Activated CD4-positive, alpha-beta T cell treated with anti-CD3 and anti-CD28 coated beads for 48 hours (primary cell): Measurements from ENCODE around the gene RASL12.
"Not testable (repeated sequence)": the region's sequence is repeated elsewhere in the genome, so short reads cannot be mapped to it uniquely, and the experiment has no call there.

ENCODE experiments used
- DNase-seq: peaks from one replicate; pipeline ENCODE4 v3.0.0-alpha.2; 2020

RASL12 gene

GRCh38 chr15:65091946-65092770 lies 24.4 kb upstream of the RASL12 start:
- DNase-seq = no peak

GRCh38 chr15:65089206-65089824 lies 21.5 kb upstream of the RASL12 start:
- no peak for DNase-seq

GRCh38 chr15:65088643-65089021 lies 20.8 kb upstream of the RASL12 start:
- no peak for DNase-seq

GRCh38 chr15:65087873-65088642 lies 20.3 kb upstream of the RASL12 start:
- DNase-seq = no peak

- no peak for DNase-seq
Observed at GRCh38 chr15:65087411-65087810, 19.6 kb upstream of the RASL12 start.

GRCh38 chr15:65086680-65087111 lies 18.9 kb upstream of the RASL12 start:
- peak; percentile 23 for DNase-seq

DNA sequence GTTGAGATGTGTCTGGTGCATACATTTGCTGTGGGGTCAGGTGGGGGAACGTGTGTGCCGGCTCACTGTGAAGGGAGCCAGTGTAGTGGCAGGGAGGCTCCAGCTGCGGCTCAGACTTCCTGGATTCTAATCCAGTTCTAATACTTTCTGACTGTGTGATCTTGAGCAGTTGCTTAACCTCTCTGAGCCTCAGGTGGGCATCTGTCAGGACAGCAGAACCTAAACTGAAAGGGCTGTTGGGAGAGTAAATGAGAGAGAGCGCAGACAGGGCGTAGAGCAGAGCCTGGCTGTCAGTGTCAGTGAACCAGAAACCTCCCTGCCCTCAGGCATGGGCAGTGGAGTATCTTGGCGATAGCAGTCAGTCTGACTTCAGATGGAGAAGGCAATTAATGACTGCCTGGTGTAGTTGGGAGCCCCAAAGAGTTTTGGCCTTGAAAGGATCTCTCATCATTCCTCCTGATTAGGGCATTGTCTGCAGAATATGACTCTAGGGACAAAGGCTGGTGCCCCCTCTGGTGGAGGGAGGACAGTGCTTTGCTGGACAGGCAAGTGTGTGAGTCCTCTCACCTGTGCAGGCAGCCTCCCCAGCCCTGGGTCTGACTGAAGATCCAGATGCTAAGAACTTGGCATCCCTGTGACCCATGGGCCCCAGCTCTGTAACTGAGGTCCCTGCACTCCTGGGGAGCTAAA lies 18.3 kb upstream of the RASL12 start:
- DNase-seq = peak; percentile 28

GRCh38 chr15:65085207-65085753 lies 17.5 kb upstream of the RASL12 start:
- DNase-seq = no peak

DNA sequence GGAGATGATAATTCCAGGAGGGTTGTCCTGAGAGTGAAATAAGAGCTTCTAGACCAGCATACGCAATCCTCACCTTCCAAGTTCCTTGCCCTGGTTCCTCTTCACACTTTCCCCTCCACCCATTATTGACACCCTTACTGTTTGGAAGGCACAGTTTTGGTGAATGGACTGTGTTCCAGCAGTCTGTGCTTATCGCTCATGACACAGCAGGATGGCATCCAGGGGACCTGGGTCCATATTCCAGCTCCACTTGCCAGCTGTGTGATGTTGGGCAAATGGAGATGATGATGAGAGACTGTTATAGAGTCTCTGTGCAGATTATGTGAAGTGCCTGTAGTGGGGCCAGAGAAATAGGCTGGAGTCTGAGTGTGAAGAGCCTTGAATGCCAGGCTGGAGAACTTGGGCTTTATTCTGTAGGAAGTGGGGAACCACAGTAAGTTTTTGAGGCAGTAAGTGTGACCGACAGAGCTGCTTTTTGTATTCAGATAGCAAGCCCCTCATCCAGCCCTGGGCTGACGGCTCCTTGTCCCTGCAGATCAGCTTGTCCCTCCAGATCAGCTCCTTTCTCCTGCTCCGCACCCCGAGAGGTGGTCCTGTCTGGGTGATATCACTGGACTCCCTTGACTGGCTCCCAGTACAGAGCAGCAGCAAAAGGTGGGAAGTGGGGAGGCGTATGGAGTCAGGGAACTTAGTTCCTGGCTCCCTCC lies 16.9 kb upstream of the RASL12 start:
- no peak for DNase-seq

DNA sequence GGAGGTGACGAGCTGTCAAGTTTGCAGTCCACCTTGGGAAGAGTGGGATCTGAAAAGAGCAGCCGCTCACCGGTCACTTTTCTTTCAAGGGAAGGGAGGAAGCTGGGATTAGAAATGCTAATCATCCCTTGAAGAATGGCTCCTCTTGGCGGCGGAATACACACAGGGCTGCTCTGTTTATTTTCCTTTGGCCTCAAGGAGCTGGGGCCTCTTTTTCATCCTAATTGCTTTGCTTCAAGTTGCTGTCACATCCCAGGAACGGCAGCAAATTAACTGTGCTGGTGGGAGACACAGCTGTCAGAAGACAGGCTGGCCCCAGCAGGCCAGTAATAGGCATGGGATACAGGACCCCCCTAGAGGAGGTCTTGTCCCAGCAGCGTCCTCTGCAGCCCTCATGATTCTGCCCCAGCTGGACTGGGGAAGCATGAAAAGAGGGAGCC lies 15.5 kb upstream of the RASL12 start:
- no peak for DNase-seq

GRCh38 chr15:65082303-65082953 lies 14.6 kb upstream of the RASL12 start:
- DNase-seq = peak; percentile 28

- DNase-seq = peak; percentile 51
Observed at GRCh38 chr15:65081758-65082157, 14.0 kb upstream of the RASL12 start.

GRCh38 chr15:65081270-65081669 lies 13.5 kb upstream of the RASL12 start:
- DNase-seq = no peak

DNA sequence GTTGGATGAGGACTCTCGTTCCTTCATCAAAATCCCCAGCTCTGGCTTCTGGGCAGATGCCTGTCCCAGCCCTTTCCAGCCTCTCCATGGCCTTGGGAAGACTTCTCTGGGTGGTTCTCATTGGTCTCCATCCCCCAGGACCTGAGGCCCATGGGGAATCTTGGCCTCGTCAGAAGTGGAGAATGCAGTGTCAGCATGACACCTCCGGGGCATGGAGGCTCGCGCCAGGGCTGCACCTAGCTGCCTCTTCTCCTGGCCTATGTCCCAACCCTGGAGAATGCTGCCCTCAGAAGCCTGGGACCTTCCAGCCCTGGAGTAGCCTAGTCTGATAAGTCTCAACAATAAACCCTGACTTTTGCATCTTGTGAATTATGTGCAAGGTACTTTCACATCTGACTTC lies 11.8 kb upstream of the RASL12 start:
- DNase-seq = no peak

DNA sequence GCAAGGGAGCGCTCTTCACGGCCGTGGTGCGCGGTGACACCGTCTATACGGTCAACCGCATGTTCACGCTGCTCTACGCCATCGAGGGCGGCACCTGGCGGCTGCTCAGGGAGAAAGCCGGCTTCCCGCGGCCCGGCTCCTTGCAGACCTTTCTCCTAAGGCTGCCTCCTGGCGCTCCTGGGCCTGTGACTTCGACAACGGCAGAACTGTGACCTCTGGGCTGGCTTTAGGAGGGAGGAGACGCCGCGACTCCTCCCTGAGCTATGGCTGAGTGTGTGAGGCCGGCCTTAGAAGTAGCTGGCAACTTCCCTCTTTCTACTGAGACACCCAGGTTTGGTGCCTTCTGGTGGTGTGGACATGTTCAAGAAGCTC lies 10.2 kb upstream of the RASL12 start:
- peak; percentile 75 for DNase-seq

- DNase-seq = no peak
Observed at GRCh38 chr15:65077291-65077980, 9.6 kb upstream of the RASL12 start.

DNA sequence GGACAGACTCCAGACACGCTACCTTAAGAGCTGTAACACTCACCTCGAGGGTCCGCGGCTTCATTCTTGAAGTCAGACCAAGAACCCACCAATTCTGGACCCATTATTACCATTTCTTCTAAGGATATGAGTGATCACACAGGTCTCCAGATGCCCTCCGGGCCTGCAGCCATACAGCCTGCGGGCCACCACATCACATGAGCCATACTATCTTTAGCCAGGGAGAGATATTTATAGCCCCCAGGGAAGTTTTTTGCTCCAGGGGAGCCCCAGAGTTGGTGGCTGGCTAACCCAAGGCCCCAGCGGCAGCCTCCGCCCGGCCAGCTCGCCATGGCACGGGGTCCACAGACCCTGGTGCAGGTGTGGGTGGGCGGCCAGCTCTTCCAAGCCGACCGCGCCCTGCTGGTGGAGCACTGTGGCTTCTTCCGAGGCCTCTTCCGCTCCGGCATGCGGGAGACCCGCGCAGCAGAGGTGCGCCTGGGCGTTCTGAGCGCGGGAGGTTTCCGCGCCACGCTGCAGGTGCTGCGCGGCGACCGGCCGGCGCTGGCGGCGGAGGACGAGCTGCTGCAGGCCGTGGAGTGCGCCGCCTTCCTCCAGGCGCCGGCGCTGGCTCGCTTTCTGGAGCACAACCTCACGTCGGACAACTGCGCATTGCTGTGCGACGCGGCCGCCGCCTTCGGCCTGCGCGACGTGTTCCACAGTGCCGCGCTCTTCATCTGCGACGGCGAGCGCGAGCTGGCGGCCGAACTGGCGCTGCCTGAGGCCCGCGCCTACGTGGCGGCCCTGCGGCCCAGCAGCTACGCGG lies 8.9 kb upstream of the RASL12 start, which contains the start of gene KBTBD13:
TSS of gene KBTBD13 (plus strand) at position 261 of the 805 bp plus-strand sequence. CDS start at position 331, 70 bp downstream.
- no peak for DNase-seq

DNA sequence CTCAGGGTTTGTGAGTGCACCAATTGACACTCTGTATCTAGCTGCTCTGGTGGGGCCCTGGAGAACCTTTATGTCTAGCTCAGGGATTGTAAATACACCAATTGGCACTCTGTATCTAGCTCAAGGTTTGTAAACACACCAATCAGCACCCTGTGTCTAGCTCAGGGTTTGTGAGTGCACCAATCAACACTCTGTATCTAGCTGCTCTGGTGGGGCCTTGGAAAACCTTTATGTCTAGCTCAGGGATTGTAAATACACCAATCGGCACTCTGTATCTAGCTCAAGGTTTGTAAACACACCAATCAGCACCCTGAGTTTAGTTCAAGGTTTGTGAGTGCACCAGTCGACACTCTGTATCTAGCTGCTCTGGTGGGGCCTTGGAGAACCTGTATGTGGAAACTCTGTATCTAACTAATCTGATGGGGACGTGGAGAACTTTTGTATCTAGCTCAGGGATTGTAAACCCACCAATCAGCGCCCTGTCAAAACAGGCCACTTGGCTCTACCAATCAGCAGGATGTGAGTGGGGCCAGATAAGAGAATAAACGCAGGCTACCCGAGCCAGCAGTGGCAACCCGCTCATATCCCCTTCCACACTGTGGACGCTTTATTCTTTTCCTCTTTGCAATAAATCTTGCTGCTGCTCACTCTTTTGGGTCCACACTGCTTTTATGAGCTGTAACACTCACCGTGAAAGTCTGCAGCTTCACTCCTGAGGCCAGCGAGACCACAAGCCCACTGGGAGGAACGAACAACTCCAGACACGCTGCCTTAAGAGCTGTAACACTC lies 8.0 kb upstream of the RASL12 start:
- DNase-seq = not testable (repeated sequence)

DNA sequence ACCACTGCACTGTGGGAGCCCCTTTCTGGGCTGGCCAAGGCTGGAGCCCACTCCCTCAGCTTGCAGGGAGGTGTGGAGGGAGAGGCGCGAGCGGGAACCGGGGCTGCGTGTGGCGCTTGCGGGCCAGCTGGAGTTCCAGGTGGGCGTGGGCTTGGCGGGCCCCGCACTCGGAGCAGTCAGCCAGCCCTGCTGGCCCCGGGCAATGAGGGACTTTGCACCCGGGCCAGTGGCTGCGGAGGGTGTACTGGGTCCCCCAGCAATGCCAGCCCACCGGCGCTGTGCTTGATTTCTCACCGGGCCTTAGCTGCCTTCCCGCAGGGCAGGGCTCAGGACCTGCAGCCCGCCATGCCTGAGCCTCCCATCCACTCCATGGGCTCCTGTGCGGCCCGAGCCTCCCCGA lies 7.2 kb upstream of the RASL12 start:
- not testable (repeated sequence) for DNase-seq
